Right lobe of liver (tissue), 6 donors: ENCODE results near the gene SPATA3. TPM values are rescaled to one million over a fixed set of nuclear protein-coding genes. Genes with fewer than 3 reads are reported as not detected.
A peak's percentile ranks its signal among the peaks of the same experiment; 100 is the strongest.

Experiments used
- ATAC-seq, 4 donors: fragments of 200-7000 bp; cut with Tn5 transposase; one replicate each; pipeline ENCODE4 v1.9.1; 2020; ENCODE audit warnings: mild to moderate bottlenecking in 4 of 4, moderate library complexity in 4 of 4
- DNase-seq, 3 donors: peaks; one replicate each; pipeline ENCODE4 v3.0.0-alpha.2; 2020
- H3K27ac ChIP-seq, 3 donors: fragments of 200-600 bp; one replicate each; pipeline ENCODE4 v1.8.0; 2022
- H3K27me3 ChIP-seq, 2 donors: fragments of 200-600 bp; one replicate each; pipeline ENCODE4 v1.8.0; 2022
- H3K36me3 ChIP-seq, 4 donors: fragments of 200-600 bp; sonication (generic) in 1 of 4; one replicate each; pipeline versions ENCODE4 v1.5.1 to v1.8.0; 2017 to 2022; ENCODE audit warnings: control low read depth in 1 of 4
- H3K4me1 ChIP-seq, 4 donors: fragments of 200-600 bp; sonication (generic) in 1 of 4; one replicate each; pipeline versions ENCODE4 v1.5.1 to v1.8.0; 2017 to 2022; ENCODE audit warnings: control low read depth in 1 of 4
- H3K4me3 ChIP-seq, 3 donors: fragments of 200-600 bp; one replicate each; pipeline ENCODE4 v1.8.0; 2022
- H3K9me3 ChIP-seq, 4 donors: fragments of 200-600 bp; sonication (generic) in 1 of 4; one replicate each; pipeline versions ENCODE4 v1.5.1 to v1.8.0; 2017 to 2022; ENCODE audit warnings: control low read depth in 1 of 4
- CTCF ChIP-seq, 4 donors: fragments of 200-600 bp in 3 of 4; fragments of 450-650 bp in 1 of 4; IDR thresholded peaks; one replicate each; pipeline versions ENCODE4 v1.5.1 to v1.8.0; 2016 to 2022; ENCODE audit warnings: antibody characterized with exemption in 4 of 4, mild to moderate bottlenecking in 2 of 4
- POLR2A ChIP-seq: fragments of 450-650 bp; IDR thresholded peaks from one replicate; pipeline ENCODE4 v1.6.1; 2017; ENCODE audit warnings: antibody characterized with exemption, mild to moderate bottlenecking
- WGBS: methylation state at CpG from one replicate; pipeline ENCODE4 v1.1.6; 2018; ENCODE audit warnings: low coverage, low lambda C conversion rate; ENCODE audit not compliant: insufficient coverage; ENCODE audit errors: missing lambda C conversion rate; 5-methylcytosine and 5-hydroxymethylcytosine counted together
- intact Hi-C, 2 donors: fragments of 100-400 bp; cut with DNase I; formaldehyde crosslinking; loops; one replicate each; pipeline versions ENCODE4 v1.11.2 to v1.14.1; 2022
- total RNA-seq, 6 experiments: library from RNA; depleted of rRNA in 2 of 6; stranded (reverse); fragments of >200 nt in 2 of 6; fragmentation: NEBNext Ultra II Directional in 3 of 6; extraction: Animal tissue kit (Norgen Biotek cat#: 25700) in 3 of 6; gene quantifications; one replicate each; pipeline versions ENCODE4 v1.1.0 to v1.2.4, GENCODE V29; 2016 to 2023
- donor health status: DM: no; HTN: yes; CAD: no.
- donor health status: DM: no; HTN: no; CAD: no.
- donor health status: DM: no; HTN: no; CAD: no.
- donor health status: DM: no; HTN: yes; CAD: no.
- donor health status: DM: no; HTN: yes; CAD: no.

Gene SPATA3
- total RNA-seq, 6 experiments from 2014 or later, result not detected

- Histone ChIP-seq H3K27me3 (peaks cover 0 to 14% of the 10 kb centered on the region in 2 donors), H3K4me1 (peaks cover 0 to 11% (median 3%) of the 10 kb centered on the region in 4 donors), H3K27ac (no peak overlapping the region), H3K9me3 (no peaks in the 10 kb centered on the region), H3K4me3 (no peak overlapping the region), H3K36me3 (no peaks in the 10 kb centered on the region)
- TF ChIP-seq CTCF (IDR thresholded peaks at IDR 0.05), result no peak
- TF ChIP-seq POLR2A, result no peak
- ATAC-seq, result no peak
- no peak for DNase-seq
- no CpG with 5 or more reads among the region's 9 CpGs for WGBS
- intact Hi-C loops, result no loop called here
Measured at GRCh38 chr2:230953845-230954244, 42.1 kb upstream of the SPATA3 start.

GRCh38 chr2:230954746-230955145, 41.2 kb upstream of the SPATA3 start:
- intact Hi-C loops, result no loop called here
- Histone ChIP-seq H3K36me3 (no peaks in the 10 kb centered on the region), H3K27me3 (peaks cover 0 to 15% of the 10 kb centered on the region in 2 donors), H3K9me3 (no peaks in the 10 kb centered on the region), H3K4me1 (peaks cover 0 to 11% (median 3%) of the 10 kb centered on the region in 4 donors), H3K4me3 (no peak overlapping the region), H3K27ac (no peak overlapping the region)
- ATAC-seq (no peak), DNase-seq (no peak)
- no peak for TF ChIP-seq POLR2A
- no peak for TF ChIP-seq CTCF (IDR thresholded peaks at IDR 0.05)

GRCh38 chr2:230955163-230955737, 40.7 kb upstream of the SPATA3 start:
- DNase-seq, result no peak
- intact Hi-C loops, result no loop called here
- Histone ChIP-seq H3K27me3 (peaks cover 0 to 15% of the 10 kb centered on the region in 2 donors), H3K36me3 (no peaks in the 10 kb centered on the region), H3K4me3 (no peak overlapping the region), H3K9me3 (no peaks in the 10 kb centered on the region), H3K4me1 (peaks cover 0 to 11% (median 3%) of the 10 kb centered on the region in 4 donors), H3K27ac (no peak overlapping the region)
- WGBS, result 67% methylated on average over 1 of the region's 1 CpG
- TF ChIP-seq CTCF (IDR thresholded peaks at IDR 0.05), result no peak
- TF ChIP-seq POLR2A, result no peak
- no peak for ATAC-seq

GRCh38 chr2:230956827-230957755, 38.8 kb upstream of the SPATA3 start:
- Histone ChIP-seq H3K4me1 (peaks cover 0 to 11% (median 3%) of the 10 kb centered on the region in 4 donors), H3K27ac (no peak overlapping the region), H3K9me3 (no peaks in the 10 kb centered on the region), H3K27me3 (peaks cover 0 to 15% of the 10 kb centered on the region in 2 donors), H3K36me3 (no peaks in the 10 kb centered on the region), H3K4me3 (peak overlapping the region; percentile 1 to 39 (median 9))
- DNase-seq, result peak in 1 of 3 donors; percentile 45
- TF ChIP-seq POLR2A (no peak), CTCF (IDR thresholded peaks at IDR 0.05) (no peak)
- WGBS, result 11% methylated on average over 43 of the region's 43 CpGs
- intact Hi-C loops, result no loop called here
- ATAC-seq, result peak; percentile 75 to 88 (median 80)
